Stimulated activated CD8-positive, alpha-beta memory T cell treated with anti-CD3 and anti-CD28 coated beads, Interleukin-4, amount 100 ng/mL, for 24 hours (primary cell): ENCODE data around the gene TRUB1.

ENCODE experiments used
- DNase-seq: peaks from one replicate; pipeline ENCODE4 v3.0.0-alpha.2; 2020; ENCODE audit warnings: low read depth

The TRUB1 gene

GRCh38 chr10:114982989-114983388, 45.0 kb downstream of the TRUB1 start:
- no peak for DNase-seq

DNA sequence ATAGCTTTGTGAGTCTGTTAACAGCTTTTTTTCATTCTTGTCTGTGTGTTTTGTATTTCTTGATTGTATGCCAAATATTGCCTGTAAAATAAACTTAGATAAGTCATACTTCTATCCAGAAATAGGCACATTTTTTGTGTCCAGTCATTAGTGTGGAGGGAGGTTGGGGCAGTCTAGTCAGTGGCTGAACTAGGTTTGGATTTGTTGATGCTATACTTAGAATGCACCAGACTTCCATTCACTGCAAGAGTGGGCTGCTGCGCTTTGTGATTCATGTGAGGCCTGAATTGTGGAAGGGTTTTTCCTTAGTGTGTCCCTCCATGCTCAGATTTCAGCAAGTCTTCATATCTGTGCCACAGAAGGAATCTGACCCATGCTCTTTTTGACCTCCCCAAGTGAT, 50.0 kb downstream of the TRUB1 start:
- no peak for DNase-seq

- no peak for DNase-seq
Observed at GRCh38 chr10:114990586-114990985, 52.6 kb downstream of the TRUB1 start.

- no peak for DNase-seq
Observed at GRCh38 chr10:114990991-114991390, 53.0 kb downstream of the TRUB1 start.

DNA sequence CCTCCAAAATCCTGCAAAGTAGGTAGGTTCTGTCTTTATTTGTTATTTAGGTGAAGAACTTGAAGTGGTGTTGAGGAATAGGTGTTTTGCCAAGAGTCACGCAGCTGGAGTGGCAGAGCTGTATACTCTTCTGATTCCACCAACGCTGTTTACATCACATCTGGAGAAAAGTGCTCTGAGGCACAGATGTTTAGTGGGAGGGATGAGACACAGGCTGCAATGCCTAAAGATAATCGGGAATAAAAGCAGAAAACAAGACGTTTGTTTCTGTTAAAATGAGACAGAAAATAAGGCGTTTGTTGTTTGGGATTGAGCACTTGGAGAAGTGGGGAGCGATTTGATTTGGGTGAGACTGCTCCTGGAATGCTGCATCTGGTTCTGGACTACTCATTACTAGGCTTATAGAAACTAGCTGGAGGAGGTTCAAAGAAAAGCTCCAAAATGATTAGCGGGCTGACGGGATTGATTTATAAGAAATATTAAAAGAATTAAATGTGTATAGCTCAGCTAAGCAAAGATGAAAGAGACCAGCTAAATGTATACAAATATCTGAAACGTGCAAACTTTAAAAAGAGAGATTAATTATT, 54.3 kb downstream of the TRUB1 start:
- DNase-seq, result no peak

DNA sequence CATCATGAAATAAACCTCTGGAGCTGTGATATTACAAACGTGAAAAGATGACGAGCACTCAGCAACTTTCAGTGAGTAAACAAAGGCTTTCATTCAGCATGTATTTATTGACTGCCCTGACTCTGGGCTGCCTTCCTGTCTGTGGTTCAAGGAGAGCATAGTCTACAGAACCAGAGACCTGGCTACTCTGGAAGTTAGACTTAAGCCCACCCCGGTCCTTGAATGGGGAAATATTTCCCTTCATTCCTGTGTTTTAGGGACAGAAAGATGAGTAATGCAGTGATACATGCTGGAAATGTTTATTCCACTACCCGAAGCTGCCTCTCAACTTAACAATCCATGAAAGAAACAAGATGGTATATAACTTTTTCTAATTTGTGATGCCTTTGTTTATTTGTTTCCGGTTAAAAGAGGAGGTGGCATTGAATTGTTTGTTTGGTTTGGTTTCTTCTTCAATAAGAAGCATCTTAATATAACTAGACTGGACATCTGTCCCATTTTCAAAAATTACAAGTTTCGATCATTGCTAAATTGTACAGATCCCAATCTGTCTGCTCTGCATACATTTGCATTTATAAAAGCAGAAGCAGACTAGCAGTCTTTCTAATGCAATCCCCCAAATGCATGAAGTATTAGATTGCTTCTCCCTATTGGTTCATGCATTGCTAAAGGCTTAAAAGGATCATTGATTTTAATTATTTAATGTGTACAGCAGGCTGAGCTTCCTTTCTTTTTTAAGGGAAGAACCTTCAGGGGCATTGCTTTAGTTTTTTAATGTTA, 57.7 kb downstream of the TRUB1 start:
- DNase-seq, result no peak

DNA sequence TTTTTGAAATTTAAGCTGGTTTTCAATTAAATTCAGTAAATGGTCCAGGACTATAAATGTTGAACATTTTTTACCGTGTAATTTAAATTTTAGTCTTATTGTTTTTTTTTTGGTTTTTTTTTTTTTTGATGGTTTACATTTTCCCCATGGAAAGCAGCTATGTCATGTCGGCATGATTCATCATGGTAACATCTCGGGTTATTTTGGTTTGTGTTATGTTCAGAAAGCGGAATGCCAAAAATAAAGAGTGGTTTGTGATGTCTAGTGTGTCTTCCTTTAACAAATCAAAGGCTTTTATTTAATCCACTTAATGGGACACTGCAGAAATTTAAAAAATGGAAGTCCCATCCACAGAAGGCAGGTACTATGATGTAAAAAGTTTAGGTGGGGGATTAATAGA, 58.5 kb downstream of the TRUB1 start:
- no peak for DNase-seq

DNA sequence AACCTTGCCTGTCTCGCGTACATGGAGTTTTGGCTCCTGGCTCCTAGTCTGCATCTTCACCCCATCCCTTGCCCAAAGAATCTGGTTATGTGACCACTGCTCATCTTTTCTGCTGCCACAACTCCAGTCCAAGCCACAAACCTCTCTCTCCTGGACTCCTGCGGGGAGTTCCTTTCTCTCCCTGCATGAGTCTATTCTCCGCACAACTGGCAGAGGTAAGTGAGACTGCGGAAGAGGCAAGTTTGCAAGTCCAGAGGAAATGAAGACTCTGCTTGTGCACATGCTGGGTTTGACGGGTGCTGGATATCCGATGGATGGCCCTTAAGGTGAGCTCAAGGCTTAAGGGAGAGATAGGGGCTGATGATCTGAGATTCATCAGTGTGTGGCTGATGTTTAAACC, 61.0 kb downstream of the TRUB1 start:
- DNase-seq, result no peak

DNA sequence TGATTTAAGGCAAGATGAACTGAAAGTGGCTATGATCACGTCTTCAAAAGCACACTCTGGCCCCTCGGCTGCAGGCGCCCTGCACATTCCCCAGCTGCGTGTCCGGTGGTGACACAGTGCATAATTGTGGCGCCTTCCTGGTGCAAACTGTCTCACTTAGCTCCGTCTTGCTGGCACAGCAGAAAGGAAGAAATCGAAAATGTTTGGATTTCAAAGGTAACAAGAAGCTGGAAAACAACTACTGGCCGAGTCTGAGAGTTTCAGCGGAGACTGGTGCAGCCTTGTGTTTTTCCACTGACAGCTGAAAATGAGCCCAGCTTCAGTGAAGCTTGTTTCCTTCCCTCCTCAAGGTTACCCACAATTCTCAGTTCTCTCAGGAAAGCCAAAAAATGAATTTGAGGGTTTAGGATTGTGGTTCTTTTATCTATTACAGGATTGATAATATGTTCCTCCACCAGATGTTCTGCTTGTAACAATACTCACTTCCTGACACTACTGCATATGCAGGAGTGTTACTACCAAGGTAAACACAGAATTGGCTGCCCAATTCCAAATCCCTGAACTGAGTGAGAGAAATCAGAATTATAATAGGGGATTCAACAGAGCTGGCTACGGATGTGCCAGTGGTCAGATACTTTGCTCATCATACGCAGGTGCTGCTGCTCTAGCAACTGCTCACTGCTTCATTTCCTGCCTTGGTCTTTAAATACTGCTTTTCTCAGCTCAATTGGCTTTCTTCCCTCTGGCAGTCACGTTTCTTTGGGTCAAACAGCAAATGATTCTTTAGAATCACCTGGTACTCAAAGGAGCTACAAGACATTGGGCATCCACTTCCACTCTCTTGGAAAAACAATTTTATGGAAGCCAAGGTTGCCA, 63.7 kb downstream of the TRUB1 start:
- no peak for DNase-seq

DNA sequence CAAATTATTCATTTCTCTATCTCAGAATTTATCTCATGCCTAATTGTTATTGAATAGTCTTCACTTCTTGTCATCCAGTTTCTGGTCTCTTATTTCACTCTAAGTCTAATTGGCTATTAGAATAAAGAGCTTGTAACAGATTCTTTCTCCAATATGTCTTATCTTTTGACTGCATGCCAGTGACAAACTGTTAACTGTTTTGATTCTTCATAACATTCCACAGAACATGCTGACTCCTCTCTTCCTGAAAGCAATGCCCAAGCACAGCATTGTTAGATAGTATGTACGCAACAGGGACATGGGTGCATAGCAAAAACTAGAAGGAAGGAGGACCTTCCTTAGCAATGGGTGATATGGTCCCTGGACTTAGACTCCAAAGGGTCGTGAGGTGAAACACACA, 65.4 kb downstream of the TRUB1 start:
- DNase-seq, result no peak

GRCh38 chr10:115004236-115004862, 66.4 kb downstream of the TRUB1 start:
- no peak for DNase-seq

- DNase-seq, result no peak
Observed at GRCh38 chr10:115005771-115006170, 67.8 kb downstream of the TRUB1 start.

- DNase-seq, result no peak
Observed at GRCh38 chr10:115018185-115018931, 80.4 kb downstream of the TRUB1 start.

DNA sequence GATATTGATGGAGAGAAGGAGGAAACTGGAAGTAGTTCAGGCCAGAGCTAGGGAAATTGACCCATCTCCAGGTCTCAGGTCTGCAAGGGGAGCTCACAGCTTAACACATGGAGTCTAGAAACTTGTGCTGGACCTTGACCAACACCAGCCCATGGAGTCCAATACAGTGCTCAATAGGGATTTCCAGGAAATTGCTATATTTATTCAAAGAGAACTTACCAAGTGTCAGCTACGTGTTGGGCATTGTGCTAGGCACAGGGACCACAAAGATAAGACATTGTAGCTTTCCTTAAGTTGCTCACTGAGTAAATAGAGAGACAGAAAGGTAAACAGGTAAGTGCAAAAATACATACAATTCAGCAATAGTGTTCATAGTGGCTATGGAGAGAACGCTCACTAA, 82.5 kb downstream of the TRUB1 start:
- DNase-seq, result no peak

DNA sequence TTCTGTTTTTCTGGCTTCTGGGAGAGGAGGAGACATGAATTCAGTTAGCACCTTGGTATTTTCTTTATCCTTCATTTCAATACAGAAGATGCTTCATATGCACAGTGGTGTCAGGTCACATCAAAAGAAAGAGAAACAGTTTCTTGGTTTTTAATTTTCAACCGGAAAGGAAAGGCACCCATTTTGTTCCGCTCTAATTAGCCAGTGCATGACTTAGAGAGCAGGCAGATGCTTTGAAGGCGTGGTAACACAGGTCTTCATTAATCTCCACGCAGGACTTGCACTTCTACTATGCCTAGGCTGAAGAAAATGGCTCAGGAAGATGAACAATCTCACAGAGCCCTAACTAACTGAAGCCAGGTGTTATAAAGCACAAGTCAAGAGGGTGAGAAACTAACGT, 84.7 kb downstream of the TRUB1 start:
- no peak for DNase-seq

- no peak for DNase-seq
Observed at GRCh38 chr10:115023715-115024114, 85.7 kb downstream of the TRUB1 start.

DNA sequence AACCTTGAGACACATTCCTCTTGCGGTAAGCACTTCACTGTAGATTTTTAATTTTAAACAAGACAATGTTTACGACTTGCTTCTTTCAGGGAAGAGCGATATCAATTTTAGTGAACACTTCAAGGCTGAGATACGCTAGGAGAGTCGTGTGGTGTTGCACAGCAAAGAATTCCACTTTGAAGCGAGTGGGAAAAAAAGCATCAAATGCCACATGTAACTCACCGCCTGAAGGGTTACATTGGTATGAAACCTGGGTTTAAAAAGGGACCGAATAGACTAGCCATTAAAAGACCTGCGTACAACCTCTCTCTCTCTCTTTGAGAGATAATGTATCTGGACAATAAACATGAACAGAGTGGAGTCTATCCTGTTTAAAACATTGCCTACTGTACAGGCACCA, 86.4 kb downstream of the TRUB1 start:
- DNase-seq, result no peak

GRCh38 chr10:115026056-115026745, 88.2 kb downstream of the TRUB1 start:
- no peak for DNase-seq

DNA sequence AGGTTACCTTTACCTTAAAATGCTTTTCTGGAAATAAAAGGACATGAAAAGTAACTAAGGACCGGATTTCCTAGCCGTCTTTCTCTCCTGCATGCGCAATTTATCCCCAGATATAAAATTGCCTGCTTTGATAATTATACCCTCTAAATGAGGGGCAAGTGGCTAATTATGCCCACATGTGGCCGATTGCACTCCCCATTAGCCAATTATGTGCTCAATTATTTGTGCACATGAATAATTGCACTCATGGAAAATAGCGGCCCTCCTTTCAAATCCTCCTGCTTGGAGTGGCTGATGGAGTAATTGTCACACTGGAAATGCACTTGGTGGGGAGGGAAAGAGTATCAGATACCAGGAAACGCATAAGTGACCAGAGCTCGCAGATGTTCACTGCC, 88.7 kb downstream of the TRUB1 start:
- DNase-seq, result no peak
